Peyer's patch (tissue), 4 donors: ENCODE measurements around the gene FUT8.

Source experiments
- POLR2A ChIP-seq, 2 donors: fragments of 450-650 bp; IDR thresholded peaks; one replicate each; pipeline ENCODE4 v1.5.1; 2017; ENCODE audit warnings: antibody characterized with exemption in 2 of 2, mild to moderate bottlenecking in 2 of 2, moderate library complexity in 2 of 2
- TF ChIP-seq, protein P1 (sequence below), 6 experiments: fragments of 450-650 bp in 4 of 6; fragments of 200-600 bp in 2 of 6; sonication (generic) in 1 of 6; IDR thresholded peaks; one replicate each; pipeline ENCODE4 v1.5.1; 2017 to 2019; ENCODE audit warnings: antibody characterized with exemption in 6 of 6, mild to moderate bottlenecking in 3 of 6, moderate library complexity in 1 of 6

DNA sequence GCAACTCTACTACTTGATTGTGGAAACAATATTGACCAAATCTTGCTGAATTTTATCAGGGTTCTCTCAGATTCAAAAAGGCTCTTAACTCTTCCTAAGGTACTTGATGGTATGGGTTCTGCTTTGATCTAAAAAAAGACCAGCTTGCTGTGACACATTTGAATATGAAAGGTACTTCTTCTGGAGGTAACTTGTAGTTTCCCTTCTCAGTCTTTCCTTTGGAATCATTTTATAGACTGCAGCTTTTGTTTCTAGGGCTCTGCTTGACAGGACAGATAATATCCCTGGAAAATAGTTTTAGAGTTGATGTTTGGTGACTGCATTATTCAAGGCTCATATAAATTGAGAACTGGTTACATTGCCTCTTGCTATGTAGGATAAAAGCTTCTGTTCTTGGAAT, 251.9 kb downstream of the FUT8 start:
- TF ChIP-seq, protein P1, sequence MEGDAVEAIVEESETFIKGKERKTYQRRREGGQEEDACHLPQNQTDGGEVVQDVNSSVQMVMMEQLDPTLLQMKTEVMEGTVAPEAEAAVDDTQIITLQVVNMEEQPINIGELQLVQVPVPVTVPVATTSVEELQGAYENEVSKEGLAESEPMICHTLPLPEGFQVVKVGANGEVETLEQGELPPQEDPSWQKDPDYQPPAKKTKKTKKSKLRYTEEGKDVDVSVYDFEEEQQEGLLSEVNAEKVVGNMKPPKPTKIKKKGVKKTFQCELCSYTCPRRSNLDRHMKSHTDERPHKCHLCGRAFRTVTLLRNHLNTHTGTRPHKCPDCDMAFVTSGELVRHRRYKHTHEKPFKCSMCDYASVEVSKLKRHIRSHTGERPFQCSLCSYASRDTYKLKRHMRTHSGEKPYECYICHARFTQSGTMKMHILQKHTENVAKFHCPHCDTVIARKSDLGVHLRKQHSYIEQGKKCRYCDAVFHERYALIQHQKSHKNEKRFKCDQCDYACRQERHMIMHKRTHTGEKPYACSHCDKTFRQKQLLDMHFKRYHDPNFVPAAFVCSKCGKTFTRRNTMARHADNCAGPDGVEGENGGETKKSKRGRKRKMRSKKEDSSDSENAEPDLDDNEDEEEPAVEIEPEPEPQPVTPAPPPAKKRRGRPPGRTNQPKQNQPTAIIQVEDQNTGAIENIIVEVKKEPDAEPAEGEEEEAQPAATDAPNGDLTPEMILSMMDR (IDR thresholded peaks at IDR 0.05), result no peak
- TF ChIP-seq POLR2A (IDR thresholded peaks at IDR 0.05), result no peak
